ENCODE measurements around the gene GOT1.

The GOT1 gene

GRCh38 chr10:99391346-99391745, 39.1 kb downstream of the GOT1 start:
- H3K4me3 ChIP-seq (ENCODE audit: low read length) = no peak overlapping the region
- DNase-seq (ENCODE audit: low read depth) = no peak
- no peak for TF ChIP-seq CTCF (conservative IDR thresholded peaks at IDR 0.05; ENCODE audit: low read length)

- no peak for DNase-seq (ENCODE audit: low read depth)
- TF ChIP-seq CTCF (conservative IDR thresholded peaks at IDR 0.05; ENCODE audit: low read length) = no peak
Observed at GRCh38 chr10:99389729-99390480, 40.5 kb downstream of the GOT1 start.

GRCh38 chr10:99387541-99387940, 42.9 kb downstream of the GOT1 start:
- TF ChIP-seq CTCF (conservative IDR thresholded peaks at IDR 0.05; ENCODE audit: low read length) = no peak
- no peak overlapping the region for H3K4me3 ChIP-seq (ENCODE audit: low read length)
- no peak for DNase-seq (ENCODE audit: low read depth)

More at GRCh38 chr10:99389729-99390480, 40.5 kb downstream of the GOT1 start:
- H3K4me3 ChIP-seq (ENCODE audit: low read length) = no peak overlapping the region

- no peak for DNase-seq (ENCODE audit: low read depth)
- no peak overlapping the region for H3K4me3 ChIP-seq (ENCODE audit: low read length)
- no peak for TF ChIP-seq CTCF (conservative IDR thresholded peaks at IDR 0.05; ENCODE audit: low read length)
Observed at GRCh38 chr10:99387071-99387470, 43.4 kb downstream of the GOT1 start.

GRCh38 chr10:99382176-99382575, 48.2 kb downstream of the GOT1 start:
- no peak for TF ChIP-seq CTCF (conservative IDR thresholded peaks at IDR 0.05; ENCODE audit: low read length)
- DNase-seq (ENCODE audit: low read depth) = peak; percentile 26

GRCh38 chr10:99375426-99375825, 55.0 kb downstream of the GOT1 start:
- no peak for TF ChIP-seq CTCF (conservative IDR thresholded peaks at IDR 0.05; ENCODE audit: low read length)
- no peak for DNase-seq (ENCODE audit: low read depth)
- H3K4me3 ChIP-seq (ENCODE audit: low read length) = no peak overlapping the region

More at GRCh38 chr10:99382176-99382575, 48.2 kb downstream of the GOT1 start:
- H3K4me3 ChIP-seq (ENCODE audit: low read length) = no peak overlapping the region

GRCh38 chr10:99374972-99375371, 55.5 kb downstream of the GOT1 start:
- TF ChIP-seq CTCF (conservative IDR thresholded peaks at IDR 0.05; ENCODE audit: low read length) = no peak
- DNase-seq (ENCODE audit: low read depth) = no peak
- no peak overlapping the region for H3K4me3 ChIP-seq (ENCODE audit: low read length)
